Ascending aorta (tissue), 2 donors: ENCODE measurements around the gene AK8. TPM values are rescaled to one million over a fixed set of nuclear protein-coding genes. Genes with fewer than 3 reads are reported as not detected.

Experiments
- DNase-seq, 2 donors: peaks; one replicate each; pipeline ENCODE4 v3.0.0-alpha.2; 2019; ENCODE audit warnings: low spot score in 2 of 2
- H3K27ac ChIP-seq, 2 donors: fragments of 200-600 bp; sonication (generic); one replicate each; pipeline ENCODE4 v1.5.1; 2016 to 2017; ENCODE audit warnings: mild to moderate bottlenecking in 1 of 2
- H3K27me3 ChIP-seq: fragments of 200-600 bp; sonication (generic); one replicate; pipeline ENCODE4 v1.5.1; 2017
- H3K36me3 ChIP-seq, 2 donors: fragments of 200-600 bp; sonication (generic); one replicate each; pipeline ENCODE4 v1.5.1; 2016
- H3K4me1 ChIP-seq, 2 donors: fragments of 200-600 bp; sonication (generic); one replicate each; pipeline ENCODE4 v1.5.1; 2016 to 2017; ENCODE audit warnings: mild to moderate bottlenecking in 1 of 2
- H3K4me3 ChIP-seq, 2 donors: fragments of 200-600 bp; sonication (generic); one replicate each; pipeline ENCODE4 v1.5.1; 2016 to 2017; ENCODE audit warnings: mild to moderate bottlenecking in 1 of 2
- H3K9me3 ChIP-seq, 2 donors: fragments of 200-600 bp; sonication (generic); one replicate each; pipeline ENCODE4 v1.5.1; 2016
- intact Hi-C: fragments of 100-400 bp; cut with DNase I; formaldehyde crosslinking; loops from one replicate; pipeline ENCODE4 v1.15.1; 2023
- total RNA-seq: library from RNA; depleted of rRNA; stranded (reverse); fragments of >200 nt; gene quantifications from one replicate; pipeline ENCODE4 v1.1.0, GENCODE V29; 2016
- TF ChIP-seq, protein P1 (sequence below), 3 experiments: fragments of 200-600 bp in 2 of 3; fragments of 450-650 bp in 1 of 3; sonication (generic) in 2 of 3; IDR thresholded peaks; one replicate each; pipeline ENCODE4 v1.5.1; 2016 to 2019; ENCODE audit warnings: antibody characterized with exemption in 3 of 3, mild to moderate bottlenecking in 1 of 3, moderate library complexity in 1 of 3

Gene AK8
- total RNA-seq, 1 donor from 2014 or later, result not detected

DNA sequence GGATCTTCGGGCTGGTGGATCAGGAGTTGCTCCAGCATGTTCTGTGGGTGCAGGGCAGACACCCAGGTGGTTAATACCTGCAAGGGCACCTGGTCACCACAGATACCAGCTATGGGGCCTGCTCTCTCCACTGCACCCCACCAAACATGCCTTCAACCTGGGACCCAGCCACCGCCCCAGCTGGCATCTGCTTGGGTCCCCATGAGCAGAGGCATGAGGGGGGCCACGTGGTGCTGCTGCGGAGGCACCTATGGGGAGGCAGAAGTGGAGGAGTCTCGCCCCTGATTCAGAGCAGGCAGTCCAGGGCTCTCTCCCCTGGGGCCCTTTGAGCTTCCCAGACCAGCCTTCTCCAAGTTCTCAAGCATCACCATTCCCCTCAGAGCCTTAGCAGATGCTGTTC, 2.9 kb downstream of the AK8 start:
- DNase-seq, result no peak
- H3K36me3 ChIP-seq, result no peaks in the 10 kb centered on the region
- no peak overlapping the region for H3K27ac ChIP-seq
- intact Hi-C loops, result loop anchor here (5.0 kb wide), 1 partner anchor 468 kb away; the partner anchor contains the start of gene TTF1
- peaks cover 3 to 8% of the 10 kb centered on the region in 2 donors for H3K4me1 ChIP-seq
- no peaks in the 10 kb centered on the region for H3K27me3 ChIP-seq
- H3K9me3 ChIP-seq, result no peaks in the 10 kb centered on the region
- TF ChIP-seq, protein P1, sequence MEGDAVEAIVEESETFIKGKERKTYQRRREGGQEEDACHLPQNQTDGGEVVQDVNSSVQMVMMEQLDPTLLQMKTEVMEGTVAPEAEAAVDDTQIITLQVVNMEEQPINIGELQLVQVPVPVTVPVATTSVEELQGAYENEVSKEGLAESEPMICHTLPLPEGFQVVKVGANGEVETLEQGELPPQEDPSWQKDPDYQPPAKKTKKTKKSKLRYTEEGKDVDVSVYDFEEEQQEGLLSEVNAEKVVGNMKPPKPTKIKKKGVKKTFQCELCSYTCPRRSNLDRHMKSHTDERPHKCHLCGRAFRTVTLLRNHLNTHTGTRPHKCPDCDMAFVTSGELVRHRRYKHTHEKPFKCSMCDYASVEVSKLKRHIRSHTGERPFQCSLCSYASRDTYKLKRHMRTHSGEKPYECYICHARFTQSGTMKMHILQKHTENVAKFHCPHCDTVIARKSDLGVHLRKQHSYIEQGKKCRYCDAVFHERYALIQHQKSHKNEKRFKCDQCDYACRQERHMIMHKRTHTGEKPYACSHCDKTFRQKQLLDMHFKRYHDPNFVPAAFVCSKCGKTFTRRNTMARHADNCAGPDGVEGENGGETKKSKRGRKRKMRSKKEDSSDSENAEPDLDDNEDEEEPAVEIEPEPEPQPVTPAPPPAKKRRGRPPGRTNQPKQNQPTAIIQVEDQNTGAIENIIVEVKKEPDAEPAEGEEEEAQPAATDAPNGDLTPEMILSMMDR (IDR thresholded peaks at IDR 0.05), result no peak
- H3K4me3 ChIP-seq, result no peak overlapping the region

DNA sequence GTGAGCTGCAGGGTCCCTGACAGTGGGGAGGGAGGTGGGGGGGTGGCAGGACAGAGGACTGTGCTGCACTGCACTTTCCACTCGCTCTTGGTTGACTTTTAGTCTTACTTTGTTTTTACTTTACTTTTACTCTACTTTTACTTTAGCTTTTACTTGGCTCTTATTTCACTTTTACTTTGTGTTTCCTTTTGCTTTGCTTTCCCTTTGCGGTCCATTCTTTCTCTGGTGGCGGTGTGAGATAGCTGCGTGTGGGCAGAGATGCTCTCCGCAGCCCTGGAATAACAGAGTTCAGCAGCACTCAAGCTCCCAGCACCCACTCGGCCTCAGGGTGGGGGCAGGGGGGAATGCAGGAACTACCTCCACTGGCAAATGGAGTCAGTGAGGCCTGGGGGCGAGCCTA, 4.7 kb downstream of the AK8 start:
- H3K36me3 ChIP-seq, result no peaks in the 10 kb centered on the region
- intact Hi-C loops, result loop anchor here (1.0 kb wide), 1 partner anchor 11 kb away; no protein-coding TSS in a partner anchor
- TF ChIP-seq, protein P1 (IDR thresholded peaks at IDR 0.05), result no peak

DNA sequence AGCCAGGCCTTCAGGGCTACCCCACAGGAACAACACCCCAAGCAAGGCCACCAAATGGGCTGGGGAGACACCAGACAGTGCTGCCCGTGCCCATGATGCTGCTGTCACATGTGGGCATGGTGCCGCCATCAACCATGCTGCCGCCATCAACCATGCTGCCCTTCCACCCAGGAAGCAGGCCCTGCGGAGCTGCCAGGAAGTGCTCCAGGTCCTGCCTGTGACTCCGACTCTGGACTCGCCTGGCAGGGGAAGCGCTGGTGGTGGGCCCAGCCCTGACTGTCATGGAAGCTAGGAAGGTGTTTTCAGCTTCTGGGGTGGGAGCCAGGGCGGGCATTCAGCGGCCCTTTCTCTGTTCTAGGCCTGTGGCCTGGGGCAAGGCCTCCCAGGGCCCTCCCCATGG, 8.8 kb downstream of the AK8 start:
- no peak overlapping the region for H3K27ac ChIP-seq
- intact Hi-C loops, result no loop called here
- H3K9me3 ChIP-seq, result no peaks in the 10 kb centered on the region
- no peak overlapping the region for H3K4me3 ChIP-seq
- TF ChIP-seq, protein P1 (IDR thresholded peaks at IDR 0.05), result no peak
- no peaks in the 10 kb centered on the region for H3K4me1 ChIP-seq
- no peaks in the 10 kb centered on the region for H3K27me3 ChIP-seq
- no peak for DNase-seq
- H3K36me3 ChIP-seq, result no peaks in the 10 kb centered on the region

More for the DNA sequence above, 4.7 kb downstream of the AK8 start:
- Histone ChIP-seq H3K9me3 (no peaks in the 10 kb centered on the region), H3K27ac (no peak overlapping the region), H3K4me1 (peaks cover 3 to 4% of the 10 kb centered on the region in 2 donors), H3K27me3 (no peaks in the 10 kb centered on the region), H3K4me3 (no peak overlapping the region)
- no peak for DNase-seq

DNA sequence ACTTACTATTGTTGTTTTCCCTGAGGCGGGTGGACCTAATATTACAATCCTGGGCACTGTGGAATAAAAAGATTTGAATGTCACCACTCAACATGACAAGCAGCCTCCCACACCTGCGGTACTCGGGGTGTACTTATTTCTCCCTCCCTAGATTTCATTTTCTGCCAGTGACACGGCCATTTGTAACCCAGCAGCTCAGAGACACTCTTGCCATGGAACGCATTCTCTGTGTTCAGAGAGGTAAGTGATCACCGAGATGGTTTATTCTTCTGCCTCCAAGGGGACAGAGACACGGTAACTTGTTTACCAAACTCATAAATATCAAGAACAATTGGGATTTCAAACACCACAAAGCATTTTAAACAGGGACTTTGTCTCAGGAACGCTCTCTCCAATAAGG, 11.2 kb downstream of the AK8 start:
- DNase-seq, result no peak
- H3K4me3 ChIP-seq, result no peak overlapping the region
- H3K27ac ChIP-seq, result no peak overlapping the region
- no peaks in the 10 kb centered on the region for H3K4me1 ChIP-seq
- intact Hi-C loops, result no loop called here
- TF ChIP-seq, protein P1 (IDR thresholded peaks at IDR 0.05), result no peak
- no peaks in the 10 kb centered on the region for H3K27me3 ChIP-seq
- H3K36me3 ChIP-seq, result no peaks in the 10 kb centered on the region
- no peaks in the 10 kb centered on the region for H3K9me3 ChIP-seq

DNA sequence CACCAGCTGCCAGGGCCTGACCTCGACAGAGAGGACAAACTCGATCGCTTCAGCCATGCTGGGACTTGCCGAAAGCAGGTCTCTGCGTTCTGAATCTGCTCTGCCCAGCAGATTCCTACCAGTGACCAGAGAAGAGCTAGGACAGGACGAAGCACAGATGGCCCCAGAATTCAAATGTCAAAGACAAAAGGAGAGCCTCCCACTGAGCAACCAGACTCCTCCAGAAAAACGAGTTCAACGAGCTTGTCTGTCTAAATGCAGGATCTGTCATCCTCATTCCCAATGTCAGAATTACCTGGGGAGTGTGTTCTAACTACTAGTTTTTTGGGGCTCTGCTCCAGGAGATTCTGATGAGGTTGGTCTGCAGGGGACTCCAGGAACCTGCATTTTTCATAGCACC, 13.4 kb downstream of the AK8 start:
- Histone ChIP-seq H3K36me3 (no peaks in the 10 kb centered on the region), H3K4me3 (no peak overlapping the region), H3K4me1 (no peaks in the 10 kb centered on the region), H3K27me3 (no peaks in the 10 kb centered on the region), H3K27ac (no peak overlapping the region), H3K9me3 (no peaks in the 10 kb centered on the region)
- intact Hi-C loops, result no loop called here
- TF ChIP-seq, protein P1 (IDR thresholded peaks at IDR 0.05), result no peak
- DNase-seq, result no peak

DNA sequence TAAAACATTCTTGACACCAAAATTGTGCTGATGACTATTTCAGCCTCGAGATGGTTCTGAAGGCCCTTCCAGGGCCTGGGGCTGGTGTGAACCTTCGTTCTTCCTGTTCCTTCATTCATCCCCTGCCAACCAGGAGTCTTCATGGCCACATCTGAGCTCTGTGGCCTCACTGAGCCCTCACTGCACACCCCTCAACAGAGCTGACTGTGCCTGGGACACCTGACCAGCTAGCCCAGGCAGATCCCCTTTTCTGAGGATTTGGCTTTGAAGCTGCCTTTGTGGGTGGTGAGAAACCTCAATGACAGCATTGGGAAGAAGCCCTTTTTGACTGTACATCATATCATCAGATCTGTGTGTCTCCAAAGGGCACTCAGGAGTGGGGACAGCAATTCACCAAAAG, 13.8 kb downstream of the AK8 start:
- Histone ChIP-seq H3K4me1 (no peaks in the 10 kb centered on the region), H3K27ac (no peak overlapping the region), H3K9me3 (no peaks in the 10 kb centered on the region), H3K4me3 (no peak overlapping the region), H3K27me3 (no peaks in the 10 kb centered on the region), H3K36me3 (no peaks in the 10 kb centered on the region)
- TF ChIP-seq, protein P1 (IDR thresholded peaks at IDR 0.05), result no peak
- DNase-seq, result no peak
- intact Hi-C loops, result no loop called here
